KOPT-K1 (cell line): ENCODE measurements around the gene SNX3.

ENCODE experiments used
- H3K27ac ChIP-seq: fragments of 200-600 bp; sonication (generic); 2 replicates; pipeline ENCODE4 v1.5.1; 2016; ENCODE audit warnings: antibody characterized with exemption, mild to moderate bottlenecking, low read depth, low read length; ENCODE audit not compliant: poor library complexity, severe bottlenecking
- H3K36me3 ChIP-seq: fragments of 200-600 bp; sonication (generic); 2 replicates; pipeline ENCODE4 v1.5.1; 2017; ENCODE audit warnings: antibody characterized with exemption, mild to moderate bottlenecking, low read length, moderate library complexity; ENCODE audit not compliant: insufficient read depth
- H3K9me3 ChIP-seq: fragments of 200-600 bp; sonication (generic); 2 replicates; pipeline ENCODE4 v1.5.1; 2017; ENCODE audit warnings: antibody characterized with exemption, low read length, mild to moderate bottlenecking; ENCODE audit not compliant: insufficient read depth, poor library complexity, severe bottlenecking

Gene SNX3

DNA sequence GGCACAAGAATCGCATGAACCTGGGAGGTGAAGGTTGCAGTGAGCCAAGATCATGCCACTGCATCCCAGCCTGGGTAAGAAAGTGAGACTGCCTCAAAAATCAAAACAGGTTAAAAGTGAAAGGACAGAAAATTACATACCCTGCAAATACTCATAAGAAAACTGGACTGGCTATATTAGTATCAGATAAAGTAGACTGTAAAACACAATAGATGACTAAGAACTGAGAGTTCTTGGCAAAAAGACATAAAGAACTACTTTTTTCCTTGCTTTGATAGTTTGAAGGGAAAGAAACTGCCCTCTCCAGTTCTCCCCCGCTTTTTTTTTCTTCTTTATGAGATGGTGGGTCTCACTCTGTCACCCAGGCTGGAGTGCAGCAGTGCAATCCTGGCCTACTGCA is 17.0 kb downstream of the SNX3 start:
- Histone ChIP-seq H3K9me3 (peaks cover 19% of the 10 kb centered on the region), H3K36me3 (peaks cover 60% of the 10 kb centered on the region), H3K27ac (no peak overlapping the region)

GRCh38 chr6:108242721-108243120 is 18.1 kb downstream of the SNX3 start:
- Histone ChIP-seq H3K27ac (no peak overlapping the region), H3K9me3 (peaks cover 19% of the 10 kb centered on the region), H3K36me3 (peaks cover 67% of the 10 kb centered on the region)

DNA sequence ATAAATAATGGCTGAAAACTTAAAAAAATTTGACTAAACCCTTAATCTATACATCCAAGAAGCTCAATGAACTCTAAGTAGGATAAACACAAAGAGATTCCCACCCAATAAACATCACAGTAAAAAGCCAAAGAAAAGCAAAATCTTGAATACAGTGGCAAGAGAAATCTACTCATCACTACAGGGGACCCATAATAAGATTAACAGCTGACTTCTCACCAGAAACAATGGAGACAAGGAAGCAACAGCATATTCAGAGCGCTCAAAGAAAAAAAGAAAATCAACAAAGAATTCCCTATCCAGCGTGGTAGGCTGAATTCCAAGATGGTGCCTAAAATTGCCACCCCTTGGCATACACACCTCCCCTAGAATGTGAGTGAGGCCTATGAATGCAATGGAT is 18.6 kb downstream of the SNX3 start:
- Histone ChIP-seq H3K36me3 (peaks cover 70% of the 10 kb centered on the region), H3K9me3 (peaks cover 19% of the 10 kb centered on the region), H3K27ac (no peak overlapping the region)

DNA sequence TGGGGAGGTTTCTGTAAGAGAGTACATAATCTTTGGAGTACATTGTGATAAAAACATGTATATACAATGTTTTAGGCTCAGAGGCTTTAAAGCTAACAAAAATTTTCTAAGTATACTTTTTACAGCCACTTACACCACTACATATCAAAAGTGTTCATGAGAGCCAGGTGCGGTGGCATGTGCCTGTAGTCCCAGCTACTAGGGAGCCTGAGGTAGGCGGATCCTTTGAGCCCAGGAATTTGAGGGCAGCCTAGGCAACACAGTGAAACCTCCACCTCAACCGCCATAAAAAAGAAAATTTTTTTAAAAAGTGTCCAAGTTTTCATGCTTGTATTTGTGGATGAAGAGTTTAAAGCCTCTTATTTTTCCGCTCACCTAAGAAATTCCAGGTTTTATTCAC is 22.5 kb downstream of the SNX3 start:
- Histone ChIP-seq H3K27ac (no peak overlapping the region), H3K9me3 (peaks cover 12% of the 10 kb centered on the region), H3K36me3 (peaks cover 73% of the 10 kb centered on the region)

GRCh38 chr6:108236791-108237190 is 24.0 kb downstream of the SNX3 start:
- Histone ChIP-seq H3K9me3 (no peaks in the 10 kb centered on the region), H3K27ac (no peak overlapping the region), H3K36me3 (peaks cover 58% of the 10 kb centered on the region)

DNA sequence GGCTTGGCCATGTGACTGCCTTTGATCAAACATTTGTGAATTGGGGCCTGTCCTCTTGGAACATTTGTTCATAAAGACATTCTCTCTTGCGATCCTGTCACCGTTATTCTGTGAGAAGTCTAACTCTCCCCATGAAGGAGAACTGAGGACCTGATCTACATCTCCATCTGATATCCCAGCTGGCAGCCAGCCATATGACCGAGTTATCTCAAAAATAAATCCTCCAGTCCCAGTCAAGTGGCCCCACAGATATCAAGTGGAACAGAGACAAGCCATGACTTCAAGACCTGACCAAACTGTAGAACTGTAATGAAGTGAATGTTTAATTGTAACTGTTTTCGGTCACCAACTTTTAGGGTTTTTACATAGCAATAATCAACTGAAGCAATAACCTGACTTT is 25.7 kb downstream of the SNX3 start:
- Histone ChIP-seq H3K36me3 (peaks cover 44% of the 10 kb centered on the region), H3K27ac (no peak overlapping the region), H3K9me3 (no peaks in the 10 kb centered on the region)

DNA sequence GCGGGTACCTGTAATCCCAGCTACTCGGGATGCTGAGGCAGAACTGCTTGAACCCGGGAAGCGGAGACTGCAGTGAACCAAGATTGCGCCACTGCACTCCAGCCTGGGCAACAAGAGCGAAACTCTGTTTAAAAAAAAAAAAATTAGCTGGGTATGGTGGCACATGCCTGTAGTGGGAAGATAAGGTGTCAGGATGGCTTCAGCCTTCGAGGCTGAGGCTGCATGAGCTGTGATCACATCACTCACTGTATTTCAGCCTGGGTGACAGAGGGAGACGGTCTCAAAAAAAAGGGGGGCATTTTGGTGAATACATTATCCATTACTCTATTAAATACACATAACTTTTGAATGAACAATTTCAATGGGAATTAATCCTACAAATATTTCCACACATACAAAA is 32.4 kb downstream of the SNX3 start:
- no peak overlapping the region for H3K27ac ChIP-seq
- H3K36me3 ChIP-seq = peaks cover 13% of the 10 kb centered on the region; the same call in 1 of the 2 replicates
- no peaks in the 10 kb centered on the region for H3K9me3 ChIP-seq

- Histone ChIP-seq H3K36me3 (peaks cover 16% of the 10 kb centered on the region), H3K9me3 (no peaks in the 10 kb centered on the region), H3K27ac (no peak overlapping the region)
These were observed 33.5 kb downstream of the SNX3 start for GRCh38 chr6:108227290-108227689.

GRCh38 chr6:108222504-108222903 is 38.3 kb downstream of the SNX3 start:
- Histone ChIP-seq H3K27ac (no peak overlapping the region), H3K9me3 (no peaks in the 10 kb centered on the region), H3K36me3 (peaks cover 49% of the 10 kb centered on the region)

GRCh38 chr6:108222064-108222463 is 38.8 kb downstream of the SNX3 start:
- Histone ChIP-seq H3K9me3 (no peaks in the 10 kb centered on the region), H3K36me3 (peaks cover 53% of the 10 kb centered on the region), H3K27ac (no peak overlapping the region)

- H3K36me3 ChIP-seq = peaks cover 76% of the 10 kb centered on the region
- H3K27ac ChIP-seq = no peak overlapping the region
- no peaks in the 10 kb centered on the region for H3K9me3 ChIP-seq
These were observed 49.2 kb downstream of the SNX3 start for GRCh38 chr6:108211671-108212070.

- Histone ChIP-seq H3K36me3 (peaks cover 68% of the 10 kb centered on the region), H3K9me3 (no peaks in the 10 kb centered on the region), H3K27ac (no peak overlapping the region)
These were observed 50.3 kb downstream of the SNX3 start for GRCh38 chr6:108210556-108210955.

- no peak overlapping the region for H3K27ac ChIP-seq
These were observed 51.1 kb downstream of the SNX3 start for GRCh38 chr6:108209738-108210137.

DNA sequence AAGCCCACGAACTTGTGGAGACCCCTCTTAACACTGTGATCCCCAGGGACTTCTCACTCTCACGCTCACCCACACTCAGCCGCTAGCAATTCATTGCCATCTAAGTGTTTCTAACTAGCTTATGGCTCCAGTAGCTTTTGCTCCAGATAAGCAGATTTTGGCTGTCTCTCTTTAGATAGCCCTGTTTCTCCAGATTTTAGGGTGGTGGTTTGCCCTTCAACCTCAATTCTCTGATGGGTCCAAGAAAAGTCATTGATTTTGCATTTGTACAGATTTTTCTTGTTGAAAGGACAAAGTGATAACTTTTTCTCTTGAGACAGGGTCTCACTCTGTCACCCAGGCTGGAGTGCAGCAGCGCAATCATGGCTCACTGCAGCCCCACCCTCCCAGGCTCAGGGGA is 53.8 kb downstream of the SNX3 start:
- Histone ChIP-seq H3K9me3 (no peaks in the 10 kb centered on the region), H3K27ac (no peak overlapping the region), H3K36me3 (peaks cover 50% of the 10 kb centered on the region)

More at GRCh38 chr6:108209738-108210137, 51.1 kb downstream of the SNX3 start:
- H3K9me3 ChIP-seq = no peaks in the 10 kb centered on the region
- peaks cover 60% of the 10 kb centered on the region for H3K36me3 ChIP-seq

GRCh38 chr6:108203189-108204112 is 57.4 kb downstream of the SNX3 start:
- Histone ChIP-seq H3K36me3 (peaks cover 16% of the 10 kb centered on the region), H3K27ac (no peak overlapping the region), H3K9me3 (no peaks in the 10 kb centered on the region)

GRCh38 chr6:108200631-108201030 is 60.2 kb downstream of the SNX3 start:
- Histone ChIP-seq H3K36me3 (peaks cover 10% of the 10 kb centered on the region), H3K27ac (no peak overlapping the region)

More at GRCh38 chr6:108200631-108201030, 60.2 kb downstream of the SNX3 start:
- no peaks in the 10 kb centered on the region for H3K9me3 ChIP-seq
